Ishikawa (cell line): ENCODE data around the gene PDZD7.

ENCODE experiments used
- CEBPB ChIP-seq: IDR thresholded peaks from 2 replicates; pipeline ENCODE4 v1.6.1; 2012
- CREB1 ChIP-seq: IDR thresholded peaks from 2 replicates; pipeline ENCODE4 v1.6.1; 2012; ENCODE audit warnings: low read depth
- EGR1 ChIP-seq: IDR thresholded peaks from 2 replicates; pipeline ENCODE4 v1.6.1; 2012
- EP300 ChIP-seq: IDR thresholded peaks from 2 replicates; pipeline ENCODE4 v1.6.1; 2012; ENCODE audit warnings: borderline replicate concordance
- FOXM1 ChIP-seq: IDR thresholded peaks from 2 replicates; pipeline ENCODE4 v1.6.1; 2012; ENCODE audit warnings: low read depth, borderline replicate concordance
- NFIC ChIP-seq: IDR thresholded peaks from 2 replicates; pipeline ENCODE4 v1.6.1; 2012
- RAD21 ChIP-seq: IDR thresholded peaks from 2 replicates; pipeline ENCODE4 v1.6.1; 2012; ENCODE audit warnings: low read depth
- TAF1 ChIP-seq: IDR thresholded peaks from 2 replicates; pipeline ENCODE4 v1.6.1; 2012; ENCODE audit warnings: low read depth, mild to moderate bottlenecking
- TCF12 ChIP-seq: IDR thresholded peaks from 2 replicates; pipeline ENCODE4 v1.6.1; 2012; ENCODE audit warnings: low read depth
- TEAD4 ChIP-seq: IDR thresholded peaks from 2 replicates; pipeline ENCODE4 v1.6.1; 2012
- YY1 ChIP-seq: IDR thresholded peaks from 2 replicates; pipeline ENCODE4 v1.6.1; 2012; ENCODE audit warnings: low read depth
- ZBTB7A ChIP-seq: IDR thresholded peaks from 2 replicates; pipeline ENCODE4 v1.6.1; 2012; ENCODE audit warnings: low read depth
- TF ChIP-seq, protein P1 (sequence below): IDR thresholded peaks from 2 replicates; pipeline ENCODE4 v1.6.1; 2012
- TF ChIP-seq, protein P2 (sequence below): IDR thresholded peaks from 2 replicates; pipeline ENCODE4 v1.6.1; 2012
- TF ChIP-seq, protein P3 (sequence below): IDR thresholded peaks from 2 replicates; pipeline ENCODE4 v1.6.1; 2012; ENCODE audit warnings: low read depth, mild to moderate bottlenecking

The PDZD7 gene

DNA sequence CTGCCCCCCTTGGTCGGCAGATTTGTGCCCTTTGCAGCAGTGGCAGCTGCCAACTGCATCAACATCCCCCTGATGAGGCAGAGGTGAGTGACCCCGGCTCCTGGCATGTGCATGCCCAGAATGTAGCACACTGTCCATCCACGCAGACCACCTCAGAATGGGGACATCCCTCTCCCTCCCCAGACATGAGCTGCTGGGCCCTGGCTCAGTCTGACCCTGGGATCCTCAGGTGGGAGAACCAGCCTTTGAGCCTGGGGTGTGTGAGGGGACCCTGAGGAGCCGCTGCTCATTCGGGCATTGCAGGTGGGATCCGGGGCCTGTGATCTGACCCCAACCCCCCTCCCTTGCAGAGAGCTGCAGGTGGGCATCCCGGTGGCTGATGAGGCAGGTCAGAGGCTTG, 5.8 kb upstream of the PDZD7 start:
- TF ChIP-seq EGR1 (no peak), NFIC (no peak), RAD21 (no peak), CREB1 (no peak), FOXM1 (no peak), TEAD4 (no peak), TAF1 (no peak), EP300 (no peak), ZBTB7A (no peak), TCF12 (no peak), YY1 (no peak), CEBPB (no peak)
- TF ChIP-seq, protein P1, sequence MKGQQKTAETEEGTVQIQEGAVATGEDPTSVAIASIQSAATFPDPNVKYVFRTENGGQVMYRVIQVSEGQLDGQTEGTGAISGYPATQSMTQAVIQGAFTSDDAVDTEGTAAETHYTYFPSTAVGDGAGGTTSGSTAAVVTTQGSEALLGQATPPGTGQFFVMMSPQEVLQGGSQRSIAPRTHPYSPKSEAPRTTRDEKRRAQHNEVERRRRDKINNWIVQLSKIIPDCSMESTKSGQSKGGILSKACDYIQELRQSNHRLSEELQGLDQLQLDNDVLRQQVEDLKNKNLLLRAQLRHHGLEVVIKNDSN, result no peak
- TF ChIP-seq, protein P2, sequence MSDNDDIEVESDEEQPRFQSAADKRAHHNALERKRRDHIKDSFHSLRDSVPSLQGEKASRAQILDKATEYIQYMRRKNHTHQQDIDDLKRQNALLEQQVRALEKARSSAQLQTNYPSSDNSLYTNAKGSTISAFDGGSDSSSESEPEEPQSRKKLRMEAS, result no peak
- TF ChIP-seq, protein P3, sequence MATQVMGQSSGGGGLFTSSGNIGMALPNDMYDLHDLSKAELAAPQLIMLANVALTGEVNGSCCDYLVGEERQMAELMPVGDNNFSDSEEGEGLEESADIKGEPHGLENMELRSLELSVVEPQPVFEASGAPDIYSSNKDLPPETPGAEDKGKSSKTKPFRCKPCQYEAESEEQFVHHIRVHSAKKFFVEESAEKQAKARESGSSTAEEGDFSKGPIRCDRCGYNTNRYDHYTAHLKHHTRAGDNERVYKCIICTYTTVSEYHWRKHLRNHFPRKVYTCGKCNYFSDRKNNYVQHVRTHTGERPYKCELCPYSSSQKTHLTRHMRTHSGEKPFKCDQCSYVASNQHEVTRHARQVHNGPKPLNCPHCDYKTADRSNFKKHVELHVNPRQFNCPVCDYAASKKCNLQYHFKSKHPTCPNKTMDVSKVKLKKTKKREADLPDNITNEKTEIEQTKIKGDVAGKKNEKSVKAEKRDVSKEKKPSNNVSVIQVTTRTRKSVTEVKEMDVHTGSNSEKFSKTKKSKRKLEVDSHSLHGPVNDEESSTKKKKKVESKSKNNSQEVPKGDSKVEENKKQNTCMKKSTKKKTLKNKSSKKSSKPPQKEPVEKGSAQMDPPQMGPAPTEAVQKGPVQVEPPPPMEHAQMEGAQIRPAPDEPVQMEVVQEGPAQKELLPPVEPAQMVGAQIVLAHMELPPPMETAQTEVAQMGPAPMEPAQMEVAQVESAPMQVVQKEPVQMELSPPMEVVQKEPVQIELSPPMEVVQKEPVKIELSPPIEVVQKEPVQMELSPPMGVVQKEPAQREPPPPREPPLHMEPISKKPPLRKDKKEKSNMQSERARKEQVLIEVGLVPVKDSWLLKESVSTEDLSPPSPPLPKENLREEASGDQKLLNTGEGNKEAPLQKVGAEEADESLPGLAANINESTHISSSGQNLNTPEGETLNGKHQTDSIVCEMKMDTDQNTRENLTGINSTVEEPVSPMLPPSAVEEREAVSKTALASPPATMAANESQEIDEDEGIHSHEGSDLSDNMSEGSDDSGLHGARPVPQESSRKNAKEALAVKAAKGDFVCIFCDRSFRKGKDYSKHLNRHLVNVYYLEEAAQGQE, result no peak

DNA sequence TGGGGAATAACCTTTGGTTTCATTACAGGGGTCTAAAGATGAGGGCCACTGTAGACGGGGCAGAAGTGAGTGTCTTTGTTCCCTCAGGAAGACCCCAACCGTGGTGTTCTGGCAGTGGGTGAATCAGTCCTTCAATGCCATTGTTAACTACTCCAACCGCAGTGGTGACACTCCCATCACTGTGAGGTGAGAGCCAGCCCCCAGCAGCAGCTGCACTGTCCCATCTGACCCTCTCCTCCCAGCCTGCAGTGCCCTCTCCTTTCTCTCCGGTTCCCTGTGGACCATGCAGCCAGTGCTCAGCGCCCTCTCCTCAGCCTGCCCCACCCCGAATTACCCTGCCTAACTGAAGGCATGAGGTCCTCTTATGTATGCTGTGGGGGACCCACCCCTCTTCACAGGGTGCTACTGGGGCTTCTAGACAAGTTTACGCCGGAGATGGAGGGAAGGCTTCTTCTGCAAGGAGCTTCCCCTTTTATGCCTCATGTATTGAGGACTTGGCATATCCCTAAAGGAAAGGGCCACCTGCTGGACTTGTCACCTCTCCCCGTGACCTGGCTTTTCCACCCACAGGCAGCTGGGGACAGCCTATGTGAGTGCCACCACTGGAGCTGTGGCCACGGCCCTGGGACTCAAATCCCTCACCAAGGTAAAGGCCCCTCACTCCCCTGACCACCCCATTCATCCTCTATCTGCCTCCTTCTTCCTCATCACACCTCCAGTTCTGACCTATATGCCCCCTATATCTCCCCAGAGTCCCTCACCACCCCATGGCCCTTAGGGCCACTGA, 5.2 kb upstream of the PDZD7 start:
- no peak for TF ChIP-seq CREB1
- no peak for TF ChIP-seq TAF1
- no peak for TF ChIP-seq TCF12
- TF ChIP-seq TEAD4, result no peak
- no peak for TF ChIP-seq EP300
- no peak for TF ChIP-seq NFIC
- TF ChIP-seq, protein P3, result no peak
- TF ChIP-seq FOXM1, result no peak
- TF ChIP-seq, protein P2, result no peak
- no peak for TF ChIP-seq RAD21
- TF ChIP-seq, protein P1, result no peak
- TF ChIP-seq EGR1, result no peak
- TF ChIP-seq CEBPB, result no peak
- no peak for TF ChIP-seq ZBTB7A
- no peak for TF ChIP-seq YY1

- TF ChIP-seq FOXM1 (no peak), CEBPB (no peak)
Measured at GRCh38 chr10:101035314-101035713, 4.4 kb upstream of the PDZD7 start.

GRCh38 chr10:101033276-101033675, 2.3 kb upstream of the PDZD7 start:
- TF ChIP-seq, protein P3, result no peak
- TF ChIP-seq RAD21 (no peak), YY1 (no peak), EGR1 (no peak), ZBTB7A (no peak), TAF1 (no peak), CEBPB (no peak), EP300 (no peak), CREB1 (no peak)
